CD4-positive, alpha-beta T cell (primary cell): Measurements from ENCODE around the gene STARD13. TPM values are rescaled to one million over a fixed set of nuclear protein-coding genes. Genes with fewer than 3 reads are reported as not detected.

Source experiments
- ATAC-seq: fragments of 200-7000 bp; cut with Tn5 transposase; one replicate; pipeline ENCODE4 v1.10.0; 2022; ENCODE audit warnings: mild to moderate bottlenecking; ENCODE audit not compliant: poor library complexity
- CTCF ChIA-PET: fragments of 350-600 bp; sonication (Branson Sonifier 250); formaldehyde crosslinking; loops from one replicate; lab custom pipeline; 2021; ENCODE audit warnings: antibody characterized with exemption, inconsistent platforms; lab: Charles Lee
- POLR2A ChIA-PET: fragments of 350-600 bp; sonication (Branson Sonifier 250); formaldehyde crosslinking; loops from one replicate; lab custom pipeline; 2021; ENCODE audit warnings: antibody characterized with exemption, inconsistent platforms; lab: Charles Lee
- DNase-seq, 14 experiments: peaks; one replicate each; pipeline ENCODE4 v3.0.0-alpha.2; 2013 to 2020; ENCODE audit warnings: mixed read lengths in 2 of 14
- H3K27ac ChIP-seq, 2 donors: one replicate each; pipeline versions ENCODE4 v1.5.1 to v1.7.0; 2013; ENCODE audit warnings: low read length in 2 of 2, low read depth in 1 of 2, mild to moderate bottlenecking in 1 of 2
- H3K27me3 ChIP-seq, 2 experiments: 1 replicate in 1 of 2; 2 replicates in 1 of 2; pipeline versions ENCODE4 v1.6.1 to v1.7.0; 2013; ENCODE audit warnings: low read length in 2 of 2, control low read depth in 1 of 2, mild to moderate bottlenecking in 1 of 2, moderate library complexity in 1 of 2; ENCODE audit not compliant: insufficient read depth in 2 of 2, control insufficient read depth in 1 of 2
- H3K36me3 ChIP-seq: one replicate; pipeline ENCODE4 v1.6.1; 2013; ENCODE audit warnings: low read length, control low read depth; ENCODE audit not compliant: insufficient read depth
- H3K4me1 ChIP-seq: one replicate; pipeline ENCODE4 v1.6.1; 2013; ENCODE audit warnings: low read length, control low read depth; ENCODE audit not compliant: insufficient read depth
- H3K4me3 ChIP-seq: one replicate; pipeline ENCODE4 v1.5.1; 2013; ENCODE audit warnings: mild to moderate bottlenecking, low read length, moderate library complexity
- H3K9me3 ChIP-seq, 2 experiments: 1 replicate in 1 of 2; 2 replicates in 1 of 2; pipeline versions ENCODE4 v1.6.1 to v1.7.0; 2013; ENCODE audit warnings: low read length in 2 of 2, mild to moderate bottlenecking in 2 of 2, control low read depth in 1 of 2, moderate library complexity in 1 of 2; ENCODE audit not compliant: control insufficient read depth in 1 of 2, insufficient read depth in 1 of 2
- H3K27ac Mint-ChIP-seq: one replicate; pipeline ENCODE4 v1.8.0; 2020; ENCODE audit warnings: mixed read lengths
- H3K27me3 Mint-ChIP-seq: one replicate; pipeline ENCODE4 v1.8.0; 2021; ENCODE audit warnings: mixed read lengths
- H3K36me3 Mint-ChIP-seq: one replicate; pipeline ENCODE4 v1.8.0; 2021; ENCODE audit warnings: low read depth, mixed read lengths
- H3K4me1 Mint-ChIP-seq: one replicate; pipeline ENCODE4 v1.8.0; 2021; ENCODE audit warnings: low read depth, mixed read lengths
- H3K4me3 Mint-ChIP-seq: one replicate; pipeline ENCODE4 v1.8.0; 2020; ENCODE audit warnings: mild to moderate bottlenecking, mixed read lengths
- H3K9me3 Mint-ChIP-seq: one replicate; pipeline ENCODE4 v1.8.0; 2020; ENCODE audit warnings: mixed read lengths
- CTCF ChIP-seq: fragments of 200-600 bp; IDR thresholded peaks from one replicate; pipeline ENCODE4 v1.8.0; 2022; ENCODE audit warnings: antibody characterized with exemption, mild to moderate bottlenecking
- intact Hi-C, 2 experiments: fragments of 100-400 bp; cut with DNase I in 1 of 2; cut with micrococcal nuclease in 1 of 2; formaldehyde crosslinking; loops; one replicate each; pipeline versions ENCODE4 v1.15.1 to v1.9.0; 2023 to 2025; cut with DNase I, micrococcal nuclease
- total RNA-seq, 174 experiments: library from RNA in 2 of 174; stranded (reverse) in 2 of 174; gene quantifications; one replicate each; pipeline ENCODE4 v1.2.3 and lab custom pipeline; 2021 to 2026

STARD13 gene
- total RNA-seq, 2 experiments from 2014 or later, result not detected

GRCh38 chr13:33183431-33184111, 102.0 kb downstream of the STARD13 start:
- CTCF ChIA-PET, result no interaction called here
- H3K27me3 ChIP-seq, result no peaks in the 10 kb centered on the region
- Mint-ChIP-seq H3K4me1 (no peaks in the 10 kb centered on the region), H3K4me3 (no peak overlapping the region), H3K9me3 (no peaks in the 10 kb centered on the region), H3K36me3 (no peaks in the 10 kb centered on the region), H3K27ac (no peak overlapping the region), H3K27me3 (peaks cover 27% of the 10 kb centered on the region)
- intact Hi-C loops, result no loop called here
- no peaks in the 10 kb centered on the region for H3K36me3 ChIP-seq
- H3K27ac ChIP-seq, result no peak overlapping the region
- no peaks in the 10 kb centered on the region for H3K4me1 ChIP-seq
- no peak overlapping the region for H3K4me3 ChIP-seq
- DNase-seq, result no peak
- POLR2A ChIA-PET, result no interaction called here
- TF ChIP-seq CTCF, result no peak
- no peak for ATAC-seq
- no peaks in the 10 kb centered on the region for H3K9me3 ChIP-seq

- ChIA-PET POLR2A (no interaction called here), CTCF (no interaction called here)
- Histone ChIP-seq H3K4me3 (no peak overlapping the region), H3K27me3 (no peaks in the 10 kb centered on the region), H3K27ac (no peak overlapping the region), H3K4me1 (no peaks in the 10 kb centered on the region), H3K9me3 (no peaks in the 10 kb centered on the region), H3K36me3 (no peaks in the 10 kb centered on the region)
- intact Hi-C loops, result no loop called here
- no peak for ATAC-seq
- no peak for DNase-seq
- Mint-ChIP-seq H3K9me3 (no peaks in the 10 kb centered on the region), H3K4me3 (no peak overlapping the region), H3K27me3 (peaks cover 27% of the 10 kb centered on the region), H3K36me3 (no peaks in the 10 kb centered on the region), H3K27ac (no peak overlapping the region), H3K4me1 (no peaks in the 10 kb centered on the region)
- TF ChIP-seq CTCF, result no peak
These were observed 102.8 kb downstream of the STARD13 start for GRCh38 chr13:33182729-33183128.

GRCh38 chr13:33181264-33181663, 104.3 kb downstream of the STARD13 start:
- H3K27ac ChIP-seq, result no peak overlapping the region
- Mint-ChIP-seq H3K9me3 (no peaks in the 10 kb centered on the region), H3K36me3 (no peaks in the 10 kb centered on the region)

More at GRCh38 chr13:33181264-33181663, 104.3 kb downstream of the STARD13 start:
- POLR2A ChIA-PET, result no interaction called here
- no peak overlapping the region for H3K4me3 ChIP-seq
- no peaks in the 10 kb centered on the region for H3K4me1 ChIP-seq
- TF ChIP-seq CTCF, result no peak
- H3K9me3 ChIP-seq, result no peaks in the 10 kb centered on the region
- no peak for ATAC-seq
- no peak overlapping the region for H3K4me3 Mint-ChIP-seq
- H3K4me1 Mint-ChIP-seq, result no peaks in the 10 kb centered on the region
- H3K27ac Mint-ChIP-seq, result no peak overlapping the region
- peaks cover 27% of the 10 kb centered on the region for H3K27me3 Mint-ChIP-seq
- H3K27me3 ChIP-seq, result no peaks in the 10 kb centered on the region
- DNase-seq, result no peak
- H3K36me3 ChIP-seq, result no peaks in the 10 kb centered on the region
- CTCF ChIA-PET, result no interaction called here
- intact Hi-C loops, result no loop called here
